DND-41 (cell line): ENCODE data around the gene SAMD10.

Experiments
- ATAC-seq: fragments of 200-7000 bp; cut with Tn5 transposase; 3 replicates; pipeline ENCODE4 v1.9.1; 2021; ENCODE audit warnings: low read depth; ENCODE audit not compliant: insufficient read depth
- DNase-seq: peaks from one replicate; pipeline ENCODE4 v3.0.0-alpha.2; 2020
- H2AFZ ChIP-seq: 2 replicates; pipeline ENCODE4 v1.6.0; 2012; ENCODE audit warnings: low read depth, low read length
- H3K27ac ChIP-seq: 2 replicates; pipeline ENCODE4 v1.5.1; 2012; ENCODE audit warnings: low read length, inconsistent platforms
- H3K27me3 ChIP-seq: fragments of 200-600 bp; sonication (generic); 2 replicates; pipeline ENCODE4 v1.6.0; 2012; ENCODE audit warnings: low read length, mild to moderate bottlenecking, inconsistent platforms; ENCODE audit not compliant: insufficient read depth, poor library complexity
- H3K36me3 ChIP-seq: 2 replicates; pipeline ENCODE4 v1.5.1; 2012; ENCODE audit warnings: low read length, inconsistent platforms; ENCODE audit not compliant: insufficient read depth
- H3K4me1 ChIP-seq: 2 replicates; pipeline ENCODE4 v1.5.1; 2012; ENCODE audit warnings: mild to moderate bottlenecking, low read length; ENCODE audit not compliant: insufficient read depth
- H3K4me2 ChIP-seq: 2 replicates; pipeline ENCODE4 v1.6.0; 2012; ENCODE audit warnings: mild to moderate bottlenecking, moderate library complexity, low read length, inconsistent platforms; ENCODE audit not compliant: insufficient read depth
- H3K4me3 ChIP-seq, 2 experiments: fragments of 200-600 bp in 1 of 2; shearing (Covaris generic) in 1 of 2; 2 replicates each; pipeline ENCODE4 v1.5.1; 2012 to 2016; ENCODE audit warnings: inconsistent platforms in 2 of 2, low read length in 2 of 2, mild to moderate bottlenecking in 2 of 2, low read depth in 1 of 2, moderate library complexity in 1 of 2
- H3K79me2 ChIP-seq: 2 replicates; pipeline ENCODE4 v1.6.0; 2012; ENCODE audit warnings: low read length, inconsistent platforms; ENCODE audit not compliant: insufficient read depth
- H3K9ac ChIP-seq: 2 replicates; pipeline ENCODE4 v1.6.0; 2012; ENCODE audit warnings: low read depth, mild to moderate bottlenecking, inconsistent platforms, low read length, moderate library complexity
- H3K9me3 ChIP-seq: 2 replicates; pipeline ENCODE4 v1.5.1; 2012; ENCODE audit warnings: low read length, moderate library complexity, mild to moderate bottlenecking, inconsistent platforms; ENCODE audit not compliant: insufficient read depth, severe bottlenecking
- H4K20me1 ChIP-seq: 2 replicates; pipeline ENCODE4 v1.6.0; 2012; ENCODE audit warnings: low read length; ENCODE audit not compliant: insufficient read depth
- EZH2 ChIP-seq: IDR thresholded peaks from 3 replicates; pipeline ENCODE4 v1.6.1; 2012; ENCODE audit warnings: borderline replicate concordance, low read depth, mild to moderate bottlenecking, moderate library complexity, low read length, inconsistent platforms; ENCODE audit not compliant: severe bottlenecking
- TF ChIP-seq, protein P1 (sequence below): IDR thresholded peaks from 2 replicates; pipeline ENCODE4 v1.5.1; 2012; ENCODE audit warnings: borderline replicate concordance, low read length, moderate library complexity, mild to moderate bottlenecking; ENCODE audit not compliant: poor library complexity, severe bottlenecking; ENCODE audit errors: extremely low read depth

SAMD10 gene

GRCh38 chr20:63967330-63968135, 11.9 kb downstream of the SAMD10 start:
- H3K9ac ChIP-seq, result no peak overlapping the region
- ATAC-seq (no peak), DNase-seq (no peak)
- H3K36me3 ChIP-seq, result peaks cover 57% of the 10 kb centered on the region
- TF ChIP-seq, protein P1, sequence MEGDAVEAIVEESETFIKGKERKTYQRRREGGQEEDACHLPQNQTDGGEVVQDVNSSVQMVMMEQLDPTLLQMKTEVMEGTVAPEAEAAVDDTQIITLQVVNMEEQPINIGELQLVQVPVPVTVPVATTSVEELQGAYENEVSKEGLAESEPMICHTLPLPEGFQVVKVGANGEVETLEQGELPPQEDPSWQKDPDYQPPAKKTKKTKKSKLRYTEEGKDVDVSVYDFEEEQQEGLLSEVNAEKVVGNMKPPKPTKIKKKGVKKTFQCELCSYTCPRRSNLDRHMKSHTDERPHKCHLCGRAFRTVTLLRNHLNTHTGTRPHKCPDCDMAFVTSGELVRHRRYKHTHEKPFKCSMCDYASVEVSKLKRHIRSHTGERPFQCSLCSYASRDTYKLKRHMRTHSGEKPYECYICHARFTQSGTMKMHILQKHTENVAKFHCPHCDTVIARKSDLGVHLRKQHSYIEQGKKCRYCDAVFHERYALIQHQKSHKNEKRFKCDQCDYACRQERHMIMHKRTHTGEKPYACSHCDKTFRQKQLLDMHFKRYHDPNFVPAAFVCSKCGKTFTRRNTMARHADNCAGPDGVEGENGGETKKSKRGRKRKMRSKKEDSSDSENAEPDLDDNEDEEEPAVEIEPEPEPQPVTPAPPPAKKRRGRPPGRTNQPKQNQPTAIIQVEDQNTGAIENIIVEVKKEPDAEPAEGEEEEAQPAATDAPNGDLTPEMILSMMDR, result no peak
- no peak for TF ChIP-seq EZH2
- peaks cover 19% of the 10 kb centered on the region for H3K4me1 ChIP-seq
- peaks cover 6% of the 10 kb centered on the region; the same call in 1 of the 2 replicates for H4K20me1 ChIP-seq
- H2AFZ ChIP-seq, result no peak overlapping the region
- H3K4me2 ChIP-seq, result no peak overlapping the region
- no peaks in the 10 kb centered on the region for H3K27me3 ChIP-seq
- no peak overlapping the region; the same call in 1 of the 2 replicates for H3K27ac ChIP-seq
- H3K4me3 ChIP-seq, result peak overlapping the region in 1 of 2 experiments; percentile 79; a peak in 2 of 4 replicates
- peaks cover 32% of the 10 kb centered on the region for H3K79me2 ChIP-seq
- peaks cover 53% of the 10 kb centered on the region for H3K9me3 ChIP-seq

- Histone ChIP-seq H3K4me3 (peak overlapping the region in 1 of 2 experiments; percentile 79; a peak in 2 of 4 replicates), H3K4me1 (peaks cover 19% of the 10 kb centered on the region), H2AFZ (no peak overlapping the region), H3K9ac (no peak overlapping the region), H4K20me1 (peaks cover 6% of the 10 kb centered on the region; the same call in 1 of the 2 replicates), H3K79me2 (peaks cover 35% of the 10 kb centered on the region), H3K9me3 (peaks cover 53% of the 10 kb centered on the region), H3K27me3 (no peaks in the 10 kb centered on the region), H3K36me3 (peaks cover 63% of the 10 kb centered on the region), H3K27ac (no peak overlapping the region), H3K4me2 (no peak overlapping the region)
- TF ChIP-seq, protein P1, result no peak
- no peak for TF ChIP-seq EZH2
- DNase-seq, result no peak
- no peak for ATAC-seq
These were observed 12.5 kb downstream of the SAMD10 start for GRCh38 chr20:63966944-63967322.

- Histone ChIP-seq H3K27ac (no peak overlapping the region), H3K4me3 (peak overlapping the region in 1 of 2 experiments; percentile 79; a peak in 2 of 4 replicates), H3K9me3 (peaks cover 53% of the 10 kb centered on the region), H3K9ac (no peak overlapping the region), H4K20me1 (peaks cover 9% of the 10 kb centered on the region), H3K27me3 (no peaks in the 10 kb centered on the region), H2AFZ (no peak overlapping the region), H3K79me2 (peaks cover 35% of the 10 kb centered on the region), H3K4me1 (peaks cover 19% of the 10 kb centered on the region), H3K4me2 (no peak overlapping the region), H3K36me3 (peaks cover 69% of the 10 kb centered on the region)
- no peak for TF ChIP-seq EZH2
- TF ChIP-seq, protein P1, result no peak
- ATAC-seq (no peak), DNase-seq (no peak)
These were observed 13.1 kb downstream of the SAMD10 start for GRCh38 chr20:63966172-63966943.
